ENCODE data around the gene HUNK.

HUNK gene

DNA sequence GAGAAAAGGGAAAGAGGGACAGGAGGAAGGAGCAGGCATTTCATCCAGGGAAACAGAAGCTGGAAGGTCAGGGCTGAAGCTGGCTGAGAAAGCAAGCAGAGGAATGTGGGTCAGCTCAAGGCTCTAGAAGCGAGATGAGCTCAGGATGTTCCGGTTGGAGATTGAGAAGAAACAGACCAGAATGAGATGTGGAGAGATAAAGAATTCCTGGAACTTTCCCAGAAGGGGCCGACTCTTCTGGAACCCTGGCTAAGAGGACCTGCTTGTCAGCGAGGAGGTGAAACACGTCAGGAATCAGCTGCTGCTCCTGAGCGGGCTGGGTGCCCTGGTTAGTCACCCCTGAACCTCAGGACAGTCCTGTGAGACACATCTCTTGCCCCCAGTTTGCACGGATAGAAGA lies 75.9 kb downstream of the HUNK start:
- Histone ChIP-seq H3K9ac (ENCODE audit: low read length) (no peak overlapping the region), H4K12ac (ENCODE audit: low read depth, low read length) (no peak overlapping the region), H3K23ac (ENCODE audit: low read length) (no peak overlapping the region), H3K36me3 (ENCODE audit: control insufficient read depth in 1 of 2, insufficient read depth in 2 of 2, low read length in 2 of 2) (peaks cover 0 to 3% of the 10 kb centered on the region in 2 experiments), H3K79me1 (ENCODE audit: low read length) (peaks cover 11% of the 10 kb centered on the region), H3K9me3 (ENCODE audit: insufficient read depth, low read depth, low read length) (peaks cover 2% of the 10 kb centered on the region), H3K4me3 (ENCODE audit: low read depth, low read length) (no peak overlapping the region), H2AK5ac (ENCODE audit: low read length) (no peak overlapping the region), H3K4me1 (ENCODE audit: control insufficient read depth in 1 of 2, insufficient read depth in 2 of 2, low read length in 2 of 2) (peaks cover 19 to 24% of the 10 kb centered on the region in 2 experiments), H2BK120ac (ENCODE audit: insufficient read depth, low read length, poor library complexity) (peak overlapping the region; percentile 50), H3K4ac (ENCODE audit: low read depth, low read length) (no peak overlapping the region), H4K91ac (ENCODE audit: low read depth, low read length) (peak overlapping the region; percentile 33), H2AFZ (ENCODE audit: insufficient read depth, low read length, poor library complexity) (no peak overlapping the region), H3K18ac (ENCODE audit: low read length) (peak overlapping the region; percentile 11), H3K27ac (ENCODE audit: low read depth, low read length) (peak overlapping the region; percentile 67), H3K14ac (ENCODE audit: low read length) (peak overlapping the region; percentile 24), H3K27me3 (ENCODE audit: insufficient read depth, low read length) (no peaks in the 10 kb centered on the region), H3K4me2 (ENCODE audit: low read length) (peak overlapping the region; percentile 7), H2BK5ac (ENCODE audit: low read depth, low read length, poor library complexity) (no peak overlapping the region), H4K8ac (ENCODE audit: low read depth, low read length) (no peak overlapping the region), H2BK12ac (ENCODE audit: low read length) (peak overlapping the region; percentile 64), H3K79me2 (ENCODE audit: control insufficient read depth, insufficient read depth, low read length, poor library complexity) (peaks cover 2% of the 10 kb centered on the region)
- DNase-seq: no peak
- no CpG with 5 or more reads among the region's 7 CpGs for WGBS (ENCODE audit: extremely low coverage, insufficient coverage, insufficient read length)

DNA sequence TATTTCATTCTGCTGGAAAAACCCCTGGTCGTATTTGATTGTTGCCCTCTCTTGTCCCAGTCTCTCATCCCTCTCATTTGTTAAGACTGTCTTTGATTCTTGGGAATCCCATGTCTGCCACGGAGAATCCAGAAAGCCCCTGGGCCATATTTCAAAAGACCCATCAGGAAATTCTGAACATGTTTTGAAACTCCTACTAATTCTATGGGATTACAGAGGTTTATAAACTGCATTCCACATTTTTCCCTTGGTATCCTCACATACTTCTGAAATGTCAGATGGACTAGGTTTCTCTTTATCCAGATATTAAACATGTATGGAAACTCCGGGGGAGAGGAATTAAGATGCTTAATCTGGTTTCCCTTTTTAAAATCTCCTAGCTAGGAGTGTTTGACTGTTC lies 80.0 kb downstream of the HUNK start:
- no peak overlapping the region for H3K23ac ChIP-seq (ENCODE audit: low read length)
- peaks cover 0 to 3% of the 10 kb centered on the region in 2 experiments for H3K36me3 ChIP-seq (ENCODE audit: control insufficient read depth in 1 of 2, insufficient read depth in 2 of 2, low read length in 2 of 2)
- H3K79me2 ChIP-seq (ENCODE audit: control insufficient read depth, insufficient read depth, low read length, poor library complexity): peaks cover 2% of the 10 kb centered on the region
- peak; percentile 51 to 85 for DNase-seq
- no peak overlapping the region for H3K4ac ChIP-seq (ENCODE audit: low read depth, low read length)
- H2BK12ac ChIP-seq (ENCODE audit: low read length): no peak overlapping the region
- no peak overlapping the region for H2AK5ac ChIP-seq (ENCODE audit: low read length)
- H4K8ac ChIP-seq (ENCODE audit: low read depth, low read length): no peak overlapping the region
- H3K14ac ChIP-seq (ENCODE audit: low read length): no peak overlapping the region
- H2BK5ac ChIP-seq (ENCODE audit: low read depth, low read length, poor library complexity): no peak overlapping the region
- H3K18ac ChIP-seq (ENCODE audit: low read length): no peak overlapping the region
- no peak overlapping the region for H4K91ac ChIP-seq (ENCODE audit: low read depth, low read length)
- no CpG with 5 or more reads among the region's 3 CpGs for WGBS (ENCODE audit: extremely low coverage, insufficient coverage, insufficient read length)
- H3K9me3 ChIP-seq (ENCODE audit: insufficient read depth, low read depth, low read length): no peaks in the 10 kb centered on the region
- H4K12ac ChIP-seq (ENCODE audit: low read depth, low read length): no peak overlapping the region
- H3K27me3 ChIP-seq (ENCODE audit: insufficient read depth, low read length): no peaks in the 10 kb centered on the region
- peaks cover 10% of the 10 kb centered on the region for H3K79me1 ChIP-seq (ENCODE audit: low read length)
- no peak overlapping the region for H3K4me2 ChIP-seq (ENCODE audit: low read length)
- no peak overlapping the region for H3K4me3 ChIP-seq (ENCODE audit: low read depth, low read length)
- H2AFZ ChIP-seq (ENCODE audit: insufficient read depth, low read length, poor library complexity): no peak overlapping the region
- H3K4me1 ChIP-seq (ENCODE audit: control insufficient read depth in 1 of 2, insufficient read depth in 2 of 2, low read length in 2 of 2): peaks cover 13 to 18% of the 10 kb centered on the region in 2 experiments
- no peak overlapping the region for H2BK120ac ChIP-seq (ENCODE audit: insufficient read depth, low read length, poor library complexity)
- H3K27ac ChIP-seq (ENCODE audit: low read depth, low read length): no peak overlapping the region
- H3K9ac ChIP-seq (ENCODE audit: low read length): no peak overlapping the region

DNA sequence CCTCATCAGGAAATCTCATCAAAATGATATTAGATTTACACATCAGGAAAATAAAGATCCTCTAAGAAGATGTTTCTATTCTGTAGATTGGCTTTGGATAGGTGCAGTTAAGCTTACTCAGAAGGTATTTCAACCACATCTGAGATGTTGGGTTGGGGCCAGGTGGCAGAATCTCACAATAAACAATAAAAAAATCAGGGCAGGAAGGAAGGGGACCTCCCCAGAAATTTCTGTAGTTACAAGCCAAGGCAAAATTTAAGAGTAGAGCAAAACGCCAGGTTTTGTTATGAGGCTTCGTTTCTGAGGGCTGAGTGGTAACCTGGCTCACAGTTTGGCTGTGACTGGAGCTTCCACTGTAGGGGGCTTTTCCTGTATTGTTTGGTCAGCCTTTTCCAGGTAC lies 84.8 kb downstream of the HUNK start:
- Histone ChIP-seq H4K12ac (ENCODE audit: low read depth, low read length) (no peak overlapping the region), H3K4ac (ENCODE audit: low read depth, low read length) (no peak overlapping the region), H3K9me3 (ENCODE audit: insufficient read depth, low read depth, low read length) (no peaks in the 10 kb centered on the region), H3K4me1 (ENCODE audit: control insufficient read depth in 1 of 2, insufficient read depth in 2 of 2, low read length in 2 of 2) (no peaks in the 10 kb centered on the region), H3K18ac (ENCODE audit: low read length) (no peak overlapping the region), H2BK12ac (ENCODE audit: low read length) (no peak overlapping the region), H3K79me1 (ENCODE audit: low read length) (no peaks in the 10 kb centered on the region), H2AK5ac (ENCODE audit: low read length) (no peak overlapping the region), H2BK120ac (ENCODE audit: insufficient read depth, low read length, poor library complexity) (no peak overlapping the region), H2BK5ac (ENCODE audit: low read depth, low read length, poor library complexity) (no peak overlapping the region), H3K9ac (ENCODE audit: low read length) (no peak overlapping the region), H4K8ac (ENCODE audit: low read depth, low read length) (no peak overlapping the region), H3K27ac (ENCODE audit: low read depth, low read length) (no peak overlapping the region), H3K4me3 (ENCODE audit: low read depth, low read length) (no peak overlapping the region), H3K23ac (ENCODE audit: low read length) (no peak overlapping the region), H4K91ac (ENCODE audit: low read depth, low read length) (no peak overlapping the region), H3K14ac (ENCODE audit: low read length) (no peak overlapping the region), H3K4me2 (ENCODE audit: low read length) (no peak overlapping the region), H3K36me3 (ENCODE audit: control insufficient read depth in 1 of 2, insufficient read depth in 2 of 2, low read length in 2 of 2) (peaks cover 0 to 5% of the 10 kb centered on the region in 2 experiments), H3K27me3 (ENCODE audit: insufficient read depth, low read length) (no peaks in the 10 kb centered on the region), H3K79me2 (ENCODE audit: control insufficient read depth, insufficient read depth, low read length, poor library complexity) (no peaks in the 10 kb centered on the region), H2AFZ (ENCODE audit: insufficient read depth, low read length, poor library complexity) (no peak overlapping the region)
- no peak for DNase-seq
- WGBS (ENCODE audit: extremely low coverage, insufficient coverage, insufficient read length): no CpG with 5 or more reads among the region's 2 CpGs

DNA sequence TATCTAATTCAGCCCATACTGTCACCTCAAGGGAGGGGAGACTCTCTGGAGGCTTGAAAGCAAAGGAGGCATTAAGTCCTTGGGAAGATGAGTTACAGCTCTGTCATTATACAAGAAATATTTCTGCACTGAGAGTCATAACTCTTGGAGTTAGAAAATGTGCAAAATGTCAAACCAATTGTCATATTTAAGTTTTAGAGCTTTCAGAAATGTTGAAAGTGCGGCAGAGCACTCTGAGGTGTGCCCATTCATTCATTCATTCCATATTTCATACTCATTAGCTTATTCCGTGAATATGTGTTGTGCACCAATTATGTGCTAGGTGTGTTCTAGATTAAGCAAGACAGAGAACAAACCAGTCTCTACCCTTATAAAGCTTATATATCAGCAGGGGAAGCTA lies 87.1 kb downstream of the HUNK start:
- no peak overlapping the region for H2BK5ac ChIP-seq (ENCODE audit: low read depth, low read length, poor library complexity)
- no CpG with 5 or more reads among the region's 2 CpGs for WGBS (ENCODE audit: extremely low coverage, insufficient coverage, insufficient read length)

More for the DNA sequence above, 87.1 kb downstream of the HUNK start:
- no peak overlapping the region for H3K4me2 ChIP-seq (ENCODE audit: low read length)
- H4K8ac ChIP-seq (ENCODE audit: low read depth, low read length): no peak overlapping the region
- H2BK120ac ChIP-seq (ENCODE audit: insufficient read depth, low read length, poor library complexity): no peak overlapping the region
- H4K91ac ChIP-seq (ENCODE audit: low read depth, low read length): no peak overlapping the region
- H3K36me3 ChIP-seq (ENCODE audit: control insufficient read depth in 1 of 2, insufficient read depth in 2 of 2, low read length in 2 of 2): peaks cover 0 to 5% of the 10 kb centered on the region in 2 experiments
- H3K23ac ChIP-seq (ENCODE audit: low read length): no peak overlapping the region
- no peaks in the 10 kb centered on the region for H3K4me1 ChIP-seq (ENCODE audit: control insufficient read depth in 1 of 2, insufficient read depth in 2 of 2, low read length in 2 of 2)
- H3K4me3 ChIP-seq (ENCODE audit: low read depth, low read length): no peak overlapping the region
- H3K14ac ChIP-seq (ENCODE audit: low read length): no peak overlapping the region
- DNase-seq: peak; percentile 59 to 85
- no peaks in the 10 kb centered on the region for H3K9me3 ChIP-seq (ENCODE audit: insufficient read depth, low read depth, low read length)
- no peak overlapping the region for H3K18ac ChIP-seq (ENCODE audit: low read length)
- H3K27ac ChIP-seq (ENCODE audit: low read depth, low read length): no peak overlapping the region
- H3K4ac ChIP-seq (ENCODE audit: low read depth, low read length): no peak overlapping the region
- H2BK12ac ChIP-seq (ENCODE audit: low read length): no peak overlapping the region
- no peak overlapping the region for H2AFZ ChIP-seq (ENCODE audit: insufficient read depth, low read length, poor library complexity)
- H3K79me2 ChIP-seq (ENCODE audit: control insufficient read depth, insufficient read depth, low read length, poor library complexity): no peaks in the 10 kb centered on the region
- H4K12ac ChIP-seq (ENCODE audit: low read depth, low read length): no peak overlapping the region
- no peak overlapping the region for H2AK5ac ChIP-seq (ENCODE audit: low read length)
- H3K27me3 ChIP-seq (ENCODE audit: insufficient read depth, low read length): no peaks in the 10 kb centered on the region
- no peak overlapping the region for H3K9ac ChIP-seq (ENCODE audit: low read length)
- H3K79me1 ChIP-seq (ENCODE audit: low read length): no peaks in the 10 kb centered on the region

Measured in trophoblast cell (in vitro differentiated cells and primary cell).